KMS-11 (cell line): ENCODE results near the gene ANKFY1.

Experiments used
- H2AFZ ChIP-seq: fragments of 200-600 bp; sonication (generic); 2 replicates; pipeline ENCODE4 v1.6.1; 2016; ENCODE audit warnings: antibody characterized with exemption, mixed run types, low read depth
- H3K27ac ChIP-seq: fragments of 200-600 bp; sonication (generic); 2 replicates; pipeline ENCODE4 v1.6.1; 2016; ENCODE audit warnings: mild to moderate bottlenecking, mixed run types
- H3K27me3 ChIP-seq: fragments of 200-600 bp; sonication (generic); 2 replicates; pipeline ENCODE4 v1.6.1; 2017; ENCODE audit warnings: mild to moderate bottlenecking, low read depth, mixed run types, moderate library complexity; ENCODE audit not compliant: insufficient read depth
- H3K36me3 ChIP-seq: fragments of 200-600 bp; sonication (generic); 2 replicates; pipeline ENCODE4 v1.6.1; 2017; ENCODE audit warnings: mild to moderate bottlenecking, mixed run types; ENCODE audit not compliant: insufficient read depth
- H3K4me1 ChIP-seq: fragments of 200-600 bp; sonication (generic); 2 replicates; pipeline ENCODE4 v1.6.1; 2016; ENCODE audit warnings: mild to moderate bottlenecking, low read depth, mixed run types; ENCODE audit not compliant: poor library complexity, severe bottlenecking
- H3K4me2 ChIP-seq: fragments of 200-600 bp; sonication (generic); 2 replicates; pipeline ENCODE4 v1.7.0; 2016; ENCODE audit warnings: mild to moderate bottlenecking, mixed run types
- H3K4me3 ChIP-seq: fragments of 200-600 bp; sonication (generic); IDR thresholded peaks from 2 replicates; pipeline ENCODE4 v1.6.1; 2017; ENCODE audit warnings: low read depth, low read length, mixed read lengths; ENCODE audit not compliant: insufficient read depth
- H3K79me2 ChIP-seq: fragments of 200-600 bp; sonication (generic); 2 replicates; pipeline ENCODE4 v1.6.1; 2016; ENCODE audit warnings: low read depth, mixed run types; ENCODE audit not compliant: insufficient read depth
- H3K9ac ChIP-seq: fragments of 200-600 bp; sonication (generic); 2 replicates; pipeline ENCODE4 v1.6.1; 2016; ENCODE audit warnings: mild to moderate bottlenecking, mixed run types
- H4K20me1 ChIP-seq: fragments of 200-600 bp; sonication (generic); 2 replicates; pipeline ENCODE4 v1.6.1; 2016; ENCODE audit warnings: mild to moderate bottlenecking, mixed run types; ENCODE audit not compliant: insufficient read depth
- CTCF ChIP-seq: fragments of 200-600 bp; sonication (generic); conservative IDR thresholded peaks from 2 replicates; pipeline ENCODE4 v1.6.1; 2017; ENCODE audit warnings: low read depth, mild to moderate bottlenecking, antibody characterized with exemption, low read length, moderate library complexity, mixed read lengths

Gene ANKFY1

GRCh38 chr17:4220655-4221054 lies 43.1 kb downstream of the ANKFY1 start:
- Histone ChIP-seq H3K4me2 (no peak overlapping the region), H2AFZ (no peak overlapping the region), H4K20me1 (no peaks in the 10 kb centered on the region), H3K79me2 (no peaks in the 10 kb centered on the region), H3K36me3 (no peaks in the 10 kb centered on the region), H3K27ac (no peak overlapping the region), H3K27me3 (no peaks in the 10 kb centered on the region), H3K4me3 (no peak overlapping the region), H3K9ac (no peak overlapping the region), H3K4me1 (no peaks in the 10 kb centered on the region)
- no peak for TF ChIP-seq CTCF

GRCh38 chr17:4219241-4219640 lies 44.5 kb downstream of the ANKFY1 start:
- no peaks in the 10 kb centered on the region for H3K36me3 ChIP-seq
- no peak overlapping the region for H3K9ac ChIP-seq
- H3K79me2 ChIP-seq = no peaks in the 10 kb centered on the region
- TF ChIP-seq CTCF = no peak
- H3K4me2 ChIP-seq = no peak overlapping the region
- H3K27me3 ChIP-seq = no peaks in the 10 kb centered on the region
- H3K4me3 ChIP-seq = no peak overlapping the region
- no peak overlapping the region for H3K27ac ChIP-seq
- H4K20me1 ChIP-seq = no peaks in the 10 kb centered on the region
- H2AFZ ChIP-seq = no peak overlapping the region
- no peaks in the 10 kb centered on the region for H3K4me1 ChIP-seq

GRCh38 chr17:4215882-4216570 lies 47.8 kb downstream of the ANKFY1 start:
- H3K9ac ChIP-seq = no peak overlapping the region
- H3K27ac ChIP-seq = no peak overlapping the region
- no peak overlapping the region for H3K4me2 ChIP-seq
- H3K79me2 ChIP-seq = no peaks in the 10 kb centered on the region
- no peaks in the 10 kb centered on the region for H4K20me1 ChIP-seq
- no peak overlapping the region for H3K4me3 ChIP-seq
- no peaks in the 10 kb centered on the region for H3K27me3 ChIP-seq
- no peaks in the 10 kb centered on the region for H3K36me3 ChIP-seq
- H3K4me1 ChIP-seq = peaks cover 13% of the 10 kb centered on the region
- H2AFZ ChIP-seq = no peak overlapping the region
- TF ChIP-seq CTCF = no peak

- Histone ChIP-seq H3K9ac (no peak overlapping the region), H3K79me2 (no peaks in the 10 kb centered on the region), H3K4me1 (peaks cover 23% of the 10 kb centered on the region), H4K20me1 (no peaks in the 10 kb centered on the region), H3K4me3 (no peak overlapping the region), H3K27ac (no peak overlapping the region), H3K4me2 (no peak overlapping the region), H2AFZ (no peak overlapping the region), H3K36me3 (no peaks in the 10 kb centered on the region), H3K27me3 (no peaks in the 10 kb centered on the region)
- no peak for TF ChIP-seq CTCF
Observed at GRCh38 chr17:4214157-4214556, 49.6 kb downstream of the ANKFY1 start.
